ENCODE data around the gene SLAMF8.

The SLAMF8 gene

DNA sequence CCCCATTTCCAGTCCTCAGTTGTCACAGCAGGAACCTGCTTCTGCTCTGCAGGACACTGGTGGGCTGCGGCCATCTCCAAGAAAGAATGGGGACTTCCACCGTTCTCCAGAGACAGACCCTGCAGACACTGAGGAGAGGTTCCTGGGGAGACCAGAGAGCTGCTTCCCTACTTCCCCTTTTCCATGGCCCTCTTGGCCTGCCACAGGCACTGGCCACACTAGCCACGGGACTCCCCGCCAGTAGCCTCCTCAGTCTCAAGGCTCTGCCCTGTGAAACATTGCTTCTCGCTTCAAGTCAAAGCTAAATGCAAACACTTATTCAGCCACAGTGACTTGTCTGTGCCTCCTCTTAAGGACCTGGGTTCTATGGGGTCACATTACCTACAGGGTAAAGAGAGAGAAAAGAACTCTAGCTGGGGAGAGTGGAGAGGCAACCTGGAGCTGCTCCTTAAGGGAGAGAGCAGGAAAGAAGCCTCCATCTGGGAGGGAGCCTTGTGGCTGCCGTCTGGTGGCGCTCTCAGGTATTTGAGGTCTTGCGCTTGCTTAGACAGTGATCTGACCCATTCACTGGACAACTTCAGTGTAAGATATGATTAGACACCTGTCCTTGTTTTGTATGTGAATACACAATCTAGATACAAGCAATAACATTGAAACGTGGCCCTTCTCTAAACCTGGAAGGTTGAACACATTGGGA is 5.4 kb upstream of the SLAMF8 start:
- peak; percentile 68 for DNase-seq

- no peak for DNase-seq
Measured at GRCh38 chr1:159823406-159823805, 3.3 kb upstream of the SLAMF8 start.

DNA sequence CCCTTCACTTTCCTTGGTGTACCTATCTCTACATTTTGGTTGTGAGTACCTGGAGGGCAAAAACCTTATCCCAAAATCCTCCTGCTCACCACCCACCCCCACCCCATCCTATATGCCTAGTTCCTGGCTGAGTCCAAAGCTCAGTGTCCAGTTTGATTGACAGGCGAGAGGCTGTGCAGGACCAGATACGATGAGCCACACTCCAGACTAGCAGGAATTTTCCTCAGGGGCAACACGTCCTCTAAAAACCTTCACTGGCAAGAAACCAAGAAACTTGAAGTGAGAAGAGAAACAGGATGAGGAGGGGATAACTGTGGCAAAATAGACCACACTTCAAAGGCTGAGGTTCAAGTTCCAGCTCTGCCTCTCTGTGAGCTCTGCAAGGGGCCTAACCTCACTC is 1.1 kb upstream of the SLAMF8 start:
- DNase-seq = no peak

GRCh38 chr1:159827102-159827490 is 423 bp downstream of the SLAMF8 start:
- no peak for DNase-seq

GRCh38 chr1:159827549-159827948 is 876 bp downstream of the SLAMF8 start:
- DNase-seq = no peak

DNA sequence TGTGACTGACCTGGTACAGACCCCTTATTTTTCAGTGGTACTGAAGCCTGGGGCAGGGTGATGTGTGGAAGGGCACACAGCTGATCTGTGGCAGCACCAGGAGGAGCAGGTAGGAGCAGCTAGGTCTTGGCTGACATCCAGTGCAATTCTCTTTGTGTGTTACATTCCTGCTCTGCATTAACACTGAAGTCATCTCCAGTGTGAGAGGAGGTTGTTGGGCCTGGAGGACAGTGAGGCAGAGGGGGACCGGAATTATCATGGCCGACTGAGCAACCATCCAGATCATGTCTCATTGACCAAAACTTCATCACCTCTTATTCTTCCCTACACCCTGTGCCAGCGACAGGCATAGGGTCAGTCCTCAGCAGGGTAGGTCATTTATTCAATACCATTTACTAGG is 1.5 kb downstream of the SLAMF8 start:
- no peak for DNase-seq

DNA sequence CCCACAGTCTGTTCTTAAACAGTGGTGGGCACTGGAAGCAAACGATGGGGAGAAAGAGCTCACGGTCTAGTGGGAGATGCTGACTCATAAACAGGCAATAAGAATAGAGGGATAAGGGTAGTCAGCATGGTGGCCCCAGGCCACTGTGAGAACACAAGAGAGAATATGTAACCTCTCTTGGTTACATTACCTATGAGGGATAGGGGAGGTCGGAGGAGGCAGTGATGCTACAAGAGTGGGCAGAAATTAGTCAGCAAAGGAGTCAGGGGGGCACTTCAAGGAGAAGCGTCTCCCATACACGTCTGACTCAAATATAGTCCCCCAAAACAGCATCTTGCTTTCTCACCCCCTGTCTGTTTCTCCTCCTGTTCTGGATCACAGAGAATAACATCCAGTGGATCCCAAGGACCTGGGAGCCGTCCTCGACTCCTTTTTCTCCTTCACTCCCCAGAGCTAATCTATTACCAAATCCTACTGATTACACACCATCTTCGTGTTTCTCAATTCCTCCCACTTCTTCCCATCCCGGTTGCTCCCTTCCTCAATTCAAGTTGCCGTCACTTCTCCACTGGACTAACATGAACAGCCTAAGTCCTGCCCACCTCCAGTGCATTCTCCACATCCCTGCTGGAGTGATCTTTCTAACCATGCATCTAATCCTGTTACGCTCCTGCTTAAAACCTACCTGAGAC is 2.1 kb downstream of the SLAMF8 start:
- no peak for DNase-seq

GRCh38 chr1:159829273-159829634 is 2.6 kb downstream of the SLAMF8 start:
- no peak for DNase-seq

DNA sequence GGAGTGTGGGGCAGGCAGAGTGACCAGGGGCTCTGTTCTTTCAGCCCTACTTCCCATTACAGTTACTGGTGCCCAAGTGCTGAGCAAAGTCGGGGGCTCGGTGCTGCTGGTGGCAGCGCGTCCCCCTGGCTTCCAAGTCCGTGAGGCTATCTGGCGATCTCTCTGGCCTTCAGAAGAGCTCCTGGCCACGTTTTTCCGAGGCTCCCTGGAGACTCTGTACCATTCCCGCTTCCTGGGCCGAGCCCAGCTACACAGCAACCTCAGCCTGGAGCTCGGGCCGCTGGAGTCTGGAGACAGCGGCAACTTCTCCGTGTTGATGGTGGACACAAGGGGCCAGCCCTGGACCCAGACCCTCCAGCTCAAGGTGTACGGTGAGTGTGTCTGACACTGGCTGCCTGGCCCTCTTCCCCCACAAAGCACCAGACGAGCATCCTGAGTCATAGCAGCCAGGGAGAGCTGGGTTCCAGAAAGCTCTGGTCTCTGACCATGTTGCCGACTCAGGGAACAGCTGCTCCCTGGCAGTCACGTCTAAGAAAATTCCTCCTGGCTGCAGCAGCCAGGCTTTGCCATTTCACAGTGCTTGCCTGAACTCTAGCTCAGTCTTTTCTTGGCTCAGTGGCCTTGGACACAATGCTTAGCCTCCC is 3.3 kb downstream of the SLAMF8 start:
- DNase-seq = no peak

DNA sequence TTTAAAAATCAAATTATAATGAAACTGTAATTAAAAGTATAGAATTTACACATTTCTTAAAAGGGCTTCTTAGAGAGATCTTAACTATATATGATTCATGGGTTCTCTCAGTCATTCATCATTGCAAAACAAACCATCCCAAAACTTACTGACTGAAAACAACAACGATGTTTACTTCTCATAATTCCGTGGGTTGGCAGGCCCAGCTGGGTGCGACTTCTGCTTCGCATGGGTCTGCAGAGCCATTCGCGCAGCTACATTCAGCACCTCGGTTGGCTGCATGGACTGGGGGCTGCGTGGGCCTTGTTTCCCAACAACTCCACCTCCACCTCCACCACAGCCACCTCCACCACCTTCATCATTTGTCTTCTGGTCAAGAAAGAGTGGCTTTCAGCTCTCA is 4.0 kb downstream of the SLAMF8 start:
- no peak for DNase-seq

GRCh38 chr1:159831412-159832141 is 4.9 kb downstream of the SLAMF8 start:
- DNase-seq = no peak

GRCh38 chr1:159832309-159832708 is 5.6 kb downstream of the SLAMF8 start:
- DNase-seq = no peak

GRCh38 chr1:159835356-159835755 is 8.7 kb downstream of the SLAMF8 start:
- no peak for DNase-seq

DNA sequence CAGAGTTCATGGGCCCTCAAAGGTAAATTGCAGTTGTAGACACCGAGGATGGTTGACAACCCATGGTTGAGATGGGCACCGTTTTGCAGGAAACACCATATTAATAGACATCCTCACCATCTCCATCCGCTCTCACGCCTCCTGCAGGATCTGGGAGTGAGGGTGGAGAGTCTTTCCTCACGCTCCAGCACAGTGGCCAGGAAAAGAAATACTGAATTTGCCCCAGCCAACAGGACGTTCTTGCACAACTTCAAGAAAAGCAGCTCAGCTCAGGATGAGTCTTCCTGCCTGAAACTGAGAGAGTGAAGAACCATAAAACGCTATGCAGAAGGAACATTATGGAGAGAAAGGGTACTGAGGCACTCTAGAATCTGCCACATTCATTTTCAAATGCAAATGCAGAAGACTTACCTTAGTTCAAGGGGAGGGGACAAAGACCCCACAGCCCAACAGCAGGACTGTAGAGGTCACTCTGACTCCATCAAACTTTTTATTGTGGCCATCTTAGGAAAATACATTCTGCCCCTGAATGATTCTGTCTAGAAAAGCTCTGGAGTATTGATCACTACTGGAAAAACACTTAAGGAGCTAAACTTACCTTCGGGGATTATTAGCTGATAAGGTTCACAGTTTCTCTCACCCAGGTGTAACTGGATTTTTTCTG is 9.3 kb downstream of the SLAMF8 start:
- no peak for DNase-seq

DNA sequence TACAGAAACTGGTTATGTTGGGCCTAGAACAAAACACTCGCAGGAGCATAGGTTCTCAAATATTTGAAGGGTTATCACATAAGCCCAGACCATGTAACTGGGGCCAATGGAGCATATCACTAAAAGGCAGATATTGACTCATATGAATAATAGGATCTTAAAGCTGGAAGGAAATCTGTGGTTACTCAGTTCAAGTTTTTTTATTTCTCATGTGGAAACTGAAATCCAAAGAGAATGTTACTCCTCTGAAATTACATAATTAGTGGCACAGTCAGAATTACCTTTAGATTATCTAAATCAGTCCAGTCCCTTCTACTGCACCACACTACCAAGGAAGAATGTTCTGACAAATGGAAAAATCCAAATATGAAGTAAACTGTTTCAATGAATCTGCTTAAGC is 12.0 kb downstream of the SLAMF8 start:
- DNase-seq = no peak

DNA sequence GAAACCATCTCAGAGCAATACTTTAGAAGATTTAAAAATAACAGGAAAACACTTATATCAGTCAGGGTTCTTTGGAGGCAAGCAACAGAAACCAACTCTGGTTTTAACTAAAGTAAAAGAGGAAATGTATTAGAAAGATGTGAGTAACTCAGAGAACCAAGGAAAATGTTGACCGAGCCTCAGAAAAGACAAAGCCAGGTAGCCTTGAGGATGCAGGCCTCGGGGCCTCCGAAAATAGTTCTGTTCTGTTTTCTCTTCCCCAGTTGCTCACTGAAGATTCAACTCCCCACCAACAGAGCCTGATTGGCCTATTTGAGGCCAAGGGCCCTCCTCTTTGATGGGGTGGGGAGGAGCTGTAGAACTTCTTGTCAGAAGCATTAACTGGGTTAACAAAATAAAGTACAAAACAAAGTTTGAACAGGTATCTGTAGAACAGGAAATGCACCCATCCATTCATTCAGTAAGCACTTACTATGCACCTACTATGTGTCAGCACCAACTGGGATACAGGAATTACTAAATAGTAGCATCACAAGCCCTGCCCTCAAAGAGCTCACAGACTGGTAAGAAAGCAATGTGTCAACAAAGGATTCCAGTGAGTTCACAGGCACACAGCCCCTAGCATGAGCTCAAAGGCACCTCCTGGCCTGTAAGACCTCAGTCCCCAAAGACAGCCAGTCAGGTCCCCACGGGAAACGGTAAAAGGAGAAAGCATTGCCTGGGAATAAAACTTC is 12.6 kb downstream of the SLAMF8 start:
- no peak for DNase-seq

DNA sequence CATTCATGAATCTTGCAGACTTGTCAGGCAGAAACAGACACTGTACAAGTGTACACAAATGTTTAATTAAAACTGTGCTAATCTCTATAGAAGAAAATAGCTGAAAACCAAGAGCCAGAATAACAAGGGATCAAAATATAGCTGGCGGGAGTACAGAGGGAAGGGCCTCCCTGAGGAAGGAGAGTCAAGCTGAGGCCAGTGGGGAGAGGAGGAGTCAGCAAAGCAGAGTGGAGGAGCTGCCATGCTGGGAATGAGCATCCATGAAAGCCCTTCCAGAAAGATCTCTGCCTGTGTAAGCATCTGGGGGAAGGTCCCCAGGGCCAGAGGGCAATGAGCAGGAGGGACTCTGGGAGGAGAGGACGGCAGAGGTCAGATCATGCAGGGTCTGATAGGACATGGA is 15.1 kb downstream of the SLAMF8 start:
- no peak for DNase-seq

DNA sequence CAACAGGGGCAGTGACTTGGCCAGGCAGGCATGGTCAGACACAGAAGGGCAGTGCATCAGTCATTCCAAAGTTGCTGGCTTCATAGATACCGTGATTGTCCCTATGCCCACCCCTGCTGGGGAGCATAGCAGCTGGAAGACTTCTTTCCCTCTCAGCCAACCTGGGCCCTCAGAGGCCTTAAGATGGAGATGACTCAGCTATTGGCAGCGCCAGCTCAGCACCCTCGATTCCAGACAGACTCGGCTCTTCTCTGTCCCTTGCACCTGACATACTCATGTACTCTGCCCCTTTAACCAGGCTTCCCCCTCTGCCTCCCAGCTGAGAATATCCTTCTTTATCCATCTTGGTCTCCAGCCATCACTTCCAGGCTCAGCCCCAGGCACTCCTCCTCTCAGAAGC is 16.8 kb downstream of the SLAMF8 start:
- no peak for DNase-seq

- no peak for DNase-seq
Measured at GRCh38 chr1:159845751-159846629, 19.3 kb downstream of the SLAMF8 start.

GRCh38 chr1:159847231-159847630 is 20.6 kb downstream of the SLAMF8 start:
- no peak for DNase-seq

DNA sequence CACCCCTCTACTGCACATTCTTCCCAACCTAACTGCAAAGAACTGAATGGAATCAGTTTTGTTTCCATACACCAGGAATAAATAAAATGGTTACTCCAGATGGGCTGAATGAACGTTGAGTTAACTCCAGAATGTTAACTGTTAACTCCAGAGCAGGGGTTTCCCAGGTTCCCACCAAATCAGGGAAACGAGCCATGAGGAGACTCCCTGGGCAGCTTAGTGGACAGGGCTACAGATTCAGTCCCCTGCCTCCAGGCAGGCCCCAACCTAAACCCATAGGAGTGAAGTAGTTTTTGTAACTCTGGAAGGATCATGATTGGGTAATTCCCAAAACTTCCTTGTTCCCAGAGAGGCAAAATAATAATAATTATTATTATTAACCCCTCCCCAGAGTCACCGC is 21.7 kb downstream of the SLAMF8 start:
- no peak for DNase-seq
